Activated naive CD4-positive, alpha-beta T cell (primary cell): ENCODE measurements around the gene TCAF1.
"Not testable (repeated sequence)": the region's sequence is repeated elsewhere in the genome, so short reads cannot be mapped to it uniquely, and the experiment has no call there.

Experiments
- DNase-seq, 4 experiments: peaks; one replicate each; lab custom pipeline; 2025; lab: John Stamatoyannopoulos, UW

TCAF1 gene

GRCh38 chr7:143905509-143905908 is 3.5 kb upstream of the TCAF1 start:
- no peak for DNase-seq

GRCh38 chr7:143902332-143902899 is 440 bp upstream of the TCAF1 start:
- no peak for DNase-seq

GRCh38 chr7:143901332-143901667 is 676 bp downstream of the TCAF1 start:
- DNase-seq = no peak

- DNase-seq = no peak
These were observed 1.7 kb downstream of the TCAF1 start for GRCh38 chr7:143900230-143900766.

- DNase-seq = no peak
These were observed 3.2 kb downstream of the TCAF1 start for GRCh38 chr7:143898810-143899209.

GRCh38 chr7:143896667-143897066 is 5.3 kb downstream of the TCAF1 start:
- DNase-seq = no peak

- no peak for DNase-seq
These were observed 9.3 kb downstream of the TCAF1 start for GRCh38 chr7:143892527-143893300.

GRCh38 chr7:143891457-143891856 is 10.5 kb downstream of the TCAF1 start:
- DNase-seq = no peak

GRCh38 chr7:143890558-143890957 is 11.4 kb downstream of the TCAF1 start:
- DNase-seq = no peak

GRCh38 chr7:143889068-143889467 is 12.9 kb downstream of the TCAF1 start:
- DNase-seq = no peak

- DNase-seq = no peak
These were observed 15.0 kb downstream of the TCAF1 start for GRCh38 chr7:143886826-143887477.

GRCh38 chr7:143885951-143886350 is 16.0 kb downstream of the TCAF1 start:
- no peak for DNase-seq

- no peak for DNase-seq
These were observed 16.9 kb downstream of the TCAF1 start for GRCh38 chr7:143884969-143885559.

- DNase-seq = no peak
These were observed 17.6 kb downstream of the TCAF1 start for GRCh38 chr7:143884241-143884968.

GRCh38 chr7:143882604-143883078 is 19.3 kb downstream of the TCAF1 start:
- DNase-seq = no peak

GRCh38 chr7:143882020-143882603 is 19.9 kb downstream of the TCAF1 start:
- DNase-seq = no peak

GRCh38 chr7:143878884-143879283 is 23.1 kb downstream of the TCAF1 start:
- DNase-seq = no peak

- DNase-seq = no peak
These were observed 24.9 kb downstream of the TCAF1 start for GRCh38 chr7:143877098-143877497.

- DNase-seq = no peak
These were observed 25.8 kb downstream of the TCAF1 start for GRCh38 chr7:143876218-143876617.

- DNase-seq = not testable (repeated sequence)
These were observed 28.7 kb downstream of the TCAF1 start for GRCh38 chr7:143873242-143873641.

- DNase-seq = not testable (repeated sequence)
These were observed 30.4 kb downstream of the TCAF1 start for GRCh38 chr7:143871534-143871933.
